ENCODE measurements around the gene BICD2.

- no peak for TF ChIP-seq TFE3 (CRISPR knock-in tag; IDR thresholded peaks at IDR 0.05)
- no peak for TF ChIP-seq ZBTB7A (IDR thresholded peaks at IDR 0.05; ENCODE audit: borderline replicate concordance, control insufficient read depth, low read depth, low read length)
- TF ChIP-seq ZNF174 (CRISPR knock-in tag; IDR thresholded peaks at IDR 0.05) = no peak
- TF ChIP-seq POLR2A (conservative IDR thresholded peaks at IDR 0.05) = no peak
- no peak for TF ChIP-seq ZSCAN32 (CRISPR knock-in tag; IDR thresholded peaks at IDR 0.05)
- TF ChIP-seq ZNF133 (CRISPR knock-in tag; IDR thresholded peaks at IDR 0.05) = no peak
- TF ChIP-seq CREM (IDR thresholded peaks at IDR 0.05; ENCODE audit: low read depth) = no peak
- TF ChIP-seq CTCF (IDR thresholded peaks at IDR 0.05 in 2 of 3, conservative IDR thresholded peaks at IDR 0.05 in 1 of 3; ENCODE audit: insufficient read depth in 2 of 3, low read depth in 1 of 3, low read length in 3 of 3) = no peak
- no peak for TF ChIP-seq ZNF764 (CRISPR knock-in tag; IDR thresholded peaks at IDR 0.05; ENCODE audit: low read depth)
- TF ChIP-seq REST (IDR thresholded peaks at IDR 0.05; ENCODE audit: borderline replicate concordance) = no peak
- TF ChIP-seq REST (CRISPR knock-in tag; IDR thresholded peaks at IDR 0.05; ENCODE audit: low read depth) = no peak
- TF ChIP-seq MAFK (IDR thresholded peaks at IDR 0.05; ENCODE audit: low read length) = no peak
- no peak for TF ChIP-seq KDM1A (IDR thresholded peaks at IDR 0.05)
- no peak for TF ChIP-seq TARDBP (IDR thresholded peaks at IDR 0.05)
- TF ChIP-seq EP300 (IDR thresholded peaks at IDR 0.05; ENCODE audit: low read length) = no peak
These were observed 33.7 kb upstream of the BICD2 start for GRCh38 chr9:92798358-92798757.
